MCF 10A (cell line): ENCODE results near the gene SIGLEC11. TPM values are rescaled to one million over a fixed set of nuclear protein-coding genes. Genes with fewer than 3 reads are reported as not detected.

Source experiments
- BruUV-seq: library from RNA; stranded (reverse); fragments of 400-500 nt; replicated peaks from 2 replicates; lab custom pipeline; 2021; lab: Mats Ljungman, UMichigan
- CTCF ChIA-PET: fragments of 300-600 bp; sonication (Branson Sonifier 250); formaldehyde crosslinking; extraction: SDS; loops from one replicate; lab custom pipeline; 2021; ENCODE audit warnings: antibody characterized with exemption, inconsistent platforms; lab: Yijun Ruan, JAX
- POLR2A ChIA-PET: fragments of 300-600, 350-650 bp; sonication (Branson Sonifier 250); formaldehyde crosslinking; extraction: SDS; loops from one replicate; lab custom pipeline; 2020; ENCODE audit warnings: antibody characterized with exemption, inconsistent platforms; lab: Yijun Ruan, JAX
- DNase-seq: peaks from one replicate; pipeline ENCODE4 v3.0.0-alpha.2; 2018; ENCODE audit not compliant: unreplicated experiment
- H3K27ac Mint-ChIP-seq: one replicate; pipeline ENCODE4 v1.8.0; 2022; ENCODE audit warnings: mild to moderate bottlenecking, low read depth, mixed read lengths; ENCODE audit not compliant: unreplicated experiment
- H3K27me3 Mint-ChIP-seq: one replicate; pipeline ENCODE4 v1.8.0; 2022; ENCODE audit warnings: mixed read lengths; ENCODE audit not compliant: insufficient read depth, unreplicated experiment
- H3K36me3 Mint-ChIP-seq: one replicate; pipeline ENCODE4 v1.8.0; 2022; ENCODE audit warnings: mild to moderate bottlenecking, moderate library complexity, mixed read lengths; ENCODE audit not compliant: insufficient read depth, unreplicated experiment
- H3K4me1 Mint-ChIP-seq: one replicate; pipeline ENCODE4 v1.8.0; 2022; ENCODE audit warnings: mixed read lengths; ENCODE audit not compliant: insufficient read depth, unreplicated experiment
- H3K4me3 Mint-ChIP-seq: one replicate; pipeline ENCODE4 v1.8.0; 2022; ENCODE audit warnings: mild to moderate bottlenecking, moderate library complexity, mixed read lengths; ENCODE audit not compliant: unreplicated experiment
- H3K9me3 Mint-ChIP-seq: one replicate; pipeline ENCODE4 v1.8.0; 2022; ENCODE audit warnings: mixed read lengths; ENCODE audit not compliant: unreplicated experiment
- CTCF ChIP-seq: fragments of 200-600 bp; IDR thresholded peaks from one replicate; pipeline ENCODE4 v1.8.0; 2022; ENCODE audit warnings: antibody characterized with exemption, mild to moderate bottlenecking; ENCODE audit not compliant: unreplicated experiment
- intact Hi-C: fragments of 100-400 bp; cut with micrococcal nuclease; formaldehyde crosslinking; loops from 2 replicates; pipeline ENCODE4 v1.14.1; 2022
- total RNA-seq: library from RNA; stranded (reverse); gene quantifications from 2 replicates; pipeline ENCODE4 v1.2.3, GENCODE V29; 2022

The SIGLEC11 gene
- total RNA-seq, 1 experiment from 2014 or later, result not detected

- Mint-ChIP-seq H3K36me3 (peaks cover 6% of the 10 kb centered on the region), H3K27me3 (no peaks in the 10 kb centered on the region), H3K27ac (no peak overlapping the region), H3K9me3 (no peaks in the 10 kb centered on the region), H3K4me3 (no peak overlapping the region), H3K4me1 (no peaks in the 10 kb centered on the region)
- DNase-seq, result no peak
- POLR2A ChIA-PET, result no interaction called here
- no peak for TF ChIP-seq CTCF
- intact Hi-C loops, result no loop called here
- no TSS peak for BruUV-seq
- CTCF ChIA-PET, result no interaction called here
Observed at GRCh38 chr19:49977076-49977475, 16.1 kb upstream of the SIGLEC11 start.

- POLR2A ChIA-PET, result interaction anchor here (0.6 kb wide), 1 partner anchor 37 kb away, joined by 3 read pairs; no protein-coding TSS in a partner anchor
- no peaks in the 10 kb centered on the region for H3K4me1 Mint-ChIP-seq
- CTCF ChIA-PET, result interaction anchor here (0.6 kb wide), 1 partner anchor 14 kb away, joined by 3 read pairs; no protein-coding TSS in a partner anchor
- H3K36me3 Mint-ChIP-seq, result no peaks in the 10 kb centered on the region
- BruUV-seq, result no TSS peak
- no peak overlapping the region for H3K27ac Mint-ChIP-seq
- H3K4me3 Mint-ChIP-seq, result no peak overlapping the region
- no peak for TF ChIP-seq CTCF
- intact Hi-C loops, result no loop called here
- H3K27me3 Mint-ChIP-seq, result no peaks in the 10 kb centered on the region
- no peak for DNase-seq
- H3K9me3 Mint-ChIP-seq, result no peaks in the 10 kb centered on the region
Observed at GRCh38 chr19:49976496-49976895, 15.5 kb upstream of the SIGLEC11 start.

- intact Hi-C loops, result no loop called here
- DNase-seq, result no peak
- Mint-ChIP-seq H3K4me1 (no peaks in the 10 kb centered on the region), H3K9me3 (no peaks in the 10 kb centered on the region), H3K27ac (no peak overlapping the region), H3K27me3 (no peaks in the 10 kb centered on the region), H3K4me3 (no peak overlapping the region), H3K36me3 (no peaks in the 10 kb centered on the region)
- ChIA-PET CTCF (interaction anchor here (1.2 kb wide), 1 partner anchor 37 kb away, joined by 5 read pairs; no protein-coding TSS in a partner anchor), POLR2A (interaction anchor here (1.0 to 1.1 kb wide), 2 partner anchors 19 to 23 kb away, joined by 3 to 4 read pairs; no protein-coding TSS in a partner anchor)
- BruUV-seq, result no TSS peak
- no peak for TF ChIP-seq CTCF
Observed at GRCh38 chr19:49975051-49975450, 14.1 kb upstream of the SIGLEC11 start.

GRCh38 chr19:49973987-49974386 is 13.0 kb upstream of the SIGLEC11 start:
- no peak overlapping the region for H3K27ac Mint-ChIP-seq
- H3K9me3 Mint-ChIP-seq, result no peaks in the 10 kb centered on the region
- H3K4me3 Mint-ChIP-seq, result no peak overlapping the region
- no TSS peak for BruUV-seq
- no peaks in the 10 kb centered on the region for H3K36me3 Mint-ChIP-seq
- CTCF ChIA-PET, result interaction anchor here (1.2 kb wide), 1 partner anchor 36 kb away, joined by 5 read pairs; no protein-coding TSS in a partner anchor
- TF ChIP-seq CTCF, result no peak
- no peaks in the 10 kb centered on the region for H3K4me1 Mint-ChIP-seq
- intact Hi-C loops, result no loop called here
- POLR2A ChIA-PET, result interaction anchor here (1.1 kb wide), 1 partner anchor 24 kb away, joined by 3 read pairs; no protein-coding TSS in a partner anchor
- no peak for DNase-seq
- H3K27me3 Mint-ChIP-seq, result no peaks in the 10 kb centered on the region
